K562 (cell line): ENCODE data around the gene SRGN. TPM values are rescaled to one million over a fixed set of nuclear protein-coding genes. Genes with fewer than 3 reads are reported as not detected.

ENCODE experiments used
- ATAC-seq: fragments of 200-7000 bp; cut with Tn5 transposase; 3 replicates; pipeline ENCODE4 v1.9.1; 2020; ENCODE audit warnings: moderate library complexity
- BruUV-seq: library from RNA; stranded (reverse); fragments of 400-500 nt; replicated peaks from 2 replicates; lab custom pipeline; 2021; lab: Mats Ljungman, UMichigan
- CTCF ChIA-PET: fragments of 300-600 bp; formaldehyde crosslinking; extraction: SDS; loops from one replicate; lab custom pipeline; 2021; ENCODE audit warnings: low intra/inter-chr PET ratio; lab: Yijun Ruan, JAX
- POLR2A ChIA-PET: fragments of 300-600, 350-650 bp; sonication (Branson Sonifier 250); formaldehyde crosslinking; extraction: SDS; loops from one replicate; lab custom pipeline; 2021; ENCODE audit warnings: antibody characterized with exemption, inconsistent platforms; lab: Yijun Ruan, JAX
- DNase-seq, 4 experiments: peaks; one replicate each; pipeline versions ENCODE4 v3.0.0 to v3.0.0-alpha.2; 2011 to 2018; ENCODE audit warnings: low spot score in 3 of 4, mixed read lengths in 3 of 4; ENCODE audit errors: extremely low read depth in 1 of 4
- FAIRE-seq: peaks from 2 replicates; lab custom pipeline; 2011; peaks lifted over from hg19 to GRCh38; lab: Jason Lieb, UNC
- H2AFZ ChIP-seq: 2 replicates; pipeline ENCODE4 v1.6.0; 2011; ENCODE audit warnings: low read depth, low read length, control low read depth, inconsistent platforms
- H3K27ac ChIP-seq: fragments of 200-600 bp; 3 replicates; pipeline ENCODE4 v1.8.0; 2011; ENCODE audit warnings: low read depth, mild to moderate bottlenecking, control low read depth, inconsistent platforms, low read length, moderate library complexity, mixed read lengths; ENCODE audit errors: extremely low read depth
- H3K27me3 ChIP-seq, 2 experiments: fragments of 300-600 bp in 1 of 2; 2 replicates in 1 of 2; 3 replicates in 1 of 2; pipeline versions ENCODE4 v1.6.0 to v1.8.0; 2011; ENCODE audit warnings: inconsistent platforms in 2 of 2, low read length in 2 of 2, mild to moderate bottlenecking in 1 of 2, mixed read lengths in 1 of 2, moderate library complexity in 1 of 2; ENCODE audit not compliant: control insufficient read depth in 2 of 2, insufficient read depth in 2 of 2
- H3K36me3 ChIP-seq: fragments of 300-600 bp; 3 replicates; pipeline ENCODE4 v1.8.0; 2011; ENCODE audit warnings: mild to moderate bottlenecking, low read length, inconsistent platforms; ENCODE audit not compliant: control insufficient read depth, insufficient read depth
- H3K4me1 ChIP-seq, 2 experiments: fragments of 200-600 bp in 1 of 2; replicated peaks in 1 of 2; 2 replicates in 1 of 2; 3 replicates in 1 of 2; pipeline versions ENCODE4 v1.5.1 to v1.8.0; 2011; ENCODE audit warnings: inconsistent platforms in 2 of 2, low read length in 2 of 2, mild to moderate bottlenecking in 1 of 2, mixed read lengths in 1 of 2, moderate library complexity in 1 of 2; ENCODE audit not compliant: control insufficient read depth in 2 of 2, insufficient read depth in 2 of 2
- H3K4me2 ChIP-seq: 2 replicates; pipeline ENCODE4 v1.6.1; 2011; ENCODE audit warnings: low read length, control low read depth, inconsistent platforms, mixed read lengths; ENCODE audit not compliant: insufficient read depth
- H3K4me3 ChIP-seq: fragments of 200-600 bp; sonication (generic), shearing (Covaris generic); 2 replicates; pipeline ENCODE4 v1.5.1; 2016; ENCODE audit warnings: control low read depth, inconsistent platforms
- H3K79me2 ChIP-seq: fragments of 200-600 bp; 3 replicates; pipeline ENCODE4 v1.8.0; 2011; ENCODE audit warnings: low read length, inconsistent platforms; ENCODE audit not compliant: control insufficient read depth, insufficient read depth
- H3K9ac ChIP-seq, 2 experiments: 2 replicates each; pipeline versions ENCODE4 v1.6.0 to v1.6.1; 2011; ENCODE audit warnings: low read depth in 2 of 2, low read length in 2 of 2, control low read depth in 1 of 2, inconsistent platforms in 1 of 2, mild to moderate bottlenecking in 1 of 2, mixed read lengths in 1 of 2; ENCODE audit not compliant: insufficient read depth in 1 of 2
- H3K9me1 ChIP-seq: one replicate; pipeline ENCODE4 v1.6.0; 2011; ENCODE audit warnings: inconsistent platforms, mild to moderate bottlenecking, low read length, moderate library complexity; ENCODE audit not compliant: control insufficient read depth, insufficient read depth
- H3K9me3 ChIP-seq: replicated peaks from 2 replicates; pipeline ENCODE4 v1.5.1; 2011; ENCODE audit warnings: low read depth, low read length, inconsistent platforms; ENCODE audit not compliant: control insufficient read depth, insufficient read depth
- H4K20me1 ChIP-seq: replicated peaks from 2 replicates; pipeline ENCODE4 v1.6.1; 2011; ENCODE audit warnings: low read length, inconsistent platforms, mixed read lengths; ENCODE audit not compliant: control insufficient read depth, insufficient read depth
- ETV5 ChIP-seq: sonication (generic); formaldehyde crosslinking; IDR thresholded peaks from 2 replicates; pipeline ENCODE4 v1.4.0; 2020; ENCODE audit warnings: low read depth, mild to moderate bottlenecking, missing genetic modification reagents
- LEF1 ChIP-seq: fragments of 450-650 bp; IDR thresholded peaks from 2 replicates; pipeline ENCODE4 v1.6.1; 2016; ENCODE audit warnings: mild to moderate bottlenecking
- ZNF217 ChIP-seq: sonication (generic); formaldehyde crosslinking; IDR thresholded peaks from 2 replicates; pipeline ENCODE4 v1.8.0; 2022; ENCODE audit warnings: mild to moderate bottlenecking, missing genetic modification reagents
- ZNF507 ChIP-seq: conservative IDR thresholded peaks from 2 replicates; pipeline ENCODE4 v1.6.1; 2017; ENCODE audit warnings: missing genetic modification characterization, missing compliant biosample characterization
- ZNF764 ChIP-seq: fragments of 250-450 bp; sonication (Bioruptor Pico); IDR thresholded peaks from 2 replicates; pipeline ENCODE4 v1.4.0; 2020; ENCODE audit warnings: low read depth, mild to moderate bottlenecking, moderate library complexity
- whole genome bisulfite sequencing: fragments of 100-300 bp; shearing (Covaris generic); methylation state at CpG from one replicate; pipeline ENCODE4 v1.1.6; 2016; ENCODE audit warnings: low coverage, mixed read lengths; ENCODE audit not compliant: insufficient coverage; ENCODE audit errors: missing lambda C conversion rate; 5-methylcytosine and 5-hydroxymethylcytosine counted together
- in situ Hi-C: fragments of 300-500 bp; cut with MboI; formaldehyde crosslinking; loops from 4 replicates; pipeline ENCODE4 v1.15.0; 2018; ENCODE audit warnings: inconsistent platforms, mixed read lengths
- intact Hi-C: fragments of 100-400 bp; cut with micrococcal nuclease; formaldehyde crosslinking; loops from 2 replicates; pipeline ENCODE4 v1.14.2; 2022
- polyA plus RNA-seq, 8 experiments: library from polyadenylated mRNA; depleted of rRNA in 4 of 8; stranded (reverse) in 5 of 8; unstranded in 3 of 8; fragments of >200 nt; fragmentation: Nextera tagmentation in 2 of 8; fragmentation: Illumina TruSeq in 1 of 8; extraction: Ambion mirVana in 2 of 8; extraction: Trizol in 1 of 8; gene quantifications; 2 replicates each; pipeline versions ENCODE4 v1.2.1 to v1.2.3, GENCODE V29; 2011 to 2014; ENCODE audit warnings: inconsistent platforms in 1 of 8, missing spikeins in 1 of 8
- total RNA-seq, 7 experiments: library from RNA; depleted of rRNA in 6 of 7; stranded (reverse); fragments of >200 nt in 6 of 7; fragmentation: Illumina TruSeq in 2 of 7; extraction: Trizol in 2 of 7; gene quantifications; 2 replicates each; pipeline versions ENCODE4 v1.2.1 to v1.2.3, GENCODE V29; 2011 to 2021; ENCODE audit warnings: low replicate concordance in 1 of 7
- TF ChIP-seq, protein P1 (sequence below): sonication (generic); formaldehyde crosslinking; IDR thresholded peaks from 2 replicates; pipeline ENCODE4 v1.8.0; 2022; ENCODE audit warnings: missing genetic modification reagents, mild to moderate bottlenecking, moderate library complexity, borderline replicate concordance

Gene SRGN
- total and polyA plus RNA-seq, 9 of the 15 experiments (the other 6 are each of a cell fraction or from before 2014, with no cell fraction given) = 136 to 304 (median 180) TPM

DNA sequence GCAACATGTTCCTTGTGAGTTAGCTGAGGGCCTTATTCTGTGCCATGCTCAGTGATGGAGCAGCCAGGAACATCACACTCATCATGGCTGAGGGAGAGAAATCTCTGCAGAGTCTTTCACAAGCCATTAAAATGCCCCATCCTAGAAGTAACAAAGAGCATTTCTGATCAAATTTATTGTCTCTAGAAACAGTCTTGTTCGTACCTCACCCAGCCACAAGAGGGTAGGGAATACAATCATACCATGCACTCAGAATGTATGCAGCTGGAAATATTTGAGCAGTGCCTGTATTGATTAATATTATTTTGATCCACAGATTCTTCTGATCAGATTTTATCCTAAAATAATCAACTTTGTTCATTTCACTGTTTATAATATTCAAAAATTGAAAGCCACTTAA is 53.4 kb downstream of the SRGN start:
- DNase-seq (no peak), ATAC-seq (peak; percentile 20; the same call in 1 of the 3 replicates), FAIRE-seq (no peak)
- TF ChIP-seq, protein P1, sequence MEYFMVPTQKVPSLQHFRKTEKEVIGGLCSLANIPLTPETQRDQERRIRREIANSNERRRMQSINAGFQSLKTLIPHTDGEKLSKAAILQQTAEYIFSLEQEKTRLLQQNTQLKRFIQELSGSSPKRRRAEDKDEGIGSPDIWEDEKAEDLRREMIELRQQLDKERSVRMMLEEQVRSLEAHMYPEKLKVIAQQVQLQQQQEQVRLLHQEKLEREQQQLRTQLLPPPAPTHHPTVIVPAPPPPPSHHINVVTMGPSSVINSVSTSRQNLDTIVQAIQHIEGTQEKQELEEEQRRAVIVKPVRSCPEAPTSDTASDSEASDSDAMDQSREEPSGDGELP (CRISPR knock-in tag) = no peak
- no peak for TF ChIP-seq ETV5 (CRISPR knock-in tag)
- TF ChIP-seq ZNF764 (CRISPR knock-in tag) = no peak
- TF ChIP-seq LEF1 = no peak
- no peak for TF ChIP-seq ZNF507 (tag)
- no peak for TF ChIP-seq ZNF217 (CRISPR knock-in tag)
- ChIA-PET POLR2A (no interaction called here), CTCF (no interaction called here)
- Histone ChIP-seq H3K27me3 (no peaks in the 10 kb centered on the region), H2AFZ (no peak overlapping the region), H3K4me2 (no peak overlapping the region), H3K9me1 (no peaks in the 10 kb centered on the region), H3K9ac (no peak overlapping the region), H3K9me3 (no peaks in the 10 kb centered on the region), H3K79me2 (peaks cover 78% of the 10 kb centered on the region), H3K4me3 (no peak overlapping the region), H4K20me1 (no peaks in the 10 kb centered on the region; the same call in 1 of the 2 replicates), H3K27ac (no peak overlapping the region), H3K36me3 (peaks cover 32% of the 10 kb centered on the region; the same call in 2 of the 3 replicates), H3K4me1 (no peaks in the 10 kb centered on the region)
- BruUV-seq = no TSS peak
- in situ Hi-C loops = no loop called here
- WGBS = 87% methylated on average over 1 of the region's 1 CpG
- intact Hi-C loops = no loop called here
